ENCODE measurements around the gene NCS1.
A peak's percentile ranks its signal among the peaks of the same experiment; 100 is the strongest.

The NCS1 gene

DNA sequence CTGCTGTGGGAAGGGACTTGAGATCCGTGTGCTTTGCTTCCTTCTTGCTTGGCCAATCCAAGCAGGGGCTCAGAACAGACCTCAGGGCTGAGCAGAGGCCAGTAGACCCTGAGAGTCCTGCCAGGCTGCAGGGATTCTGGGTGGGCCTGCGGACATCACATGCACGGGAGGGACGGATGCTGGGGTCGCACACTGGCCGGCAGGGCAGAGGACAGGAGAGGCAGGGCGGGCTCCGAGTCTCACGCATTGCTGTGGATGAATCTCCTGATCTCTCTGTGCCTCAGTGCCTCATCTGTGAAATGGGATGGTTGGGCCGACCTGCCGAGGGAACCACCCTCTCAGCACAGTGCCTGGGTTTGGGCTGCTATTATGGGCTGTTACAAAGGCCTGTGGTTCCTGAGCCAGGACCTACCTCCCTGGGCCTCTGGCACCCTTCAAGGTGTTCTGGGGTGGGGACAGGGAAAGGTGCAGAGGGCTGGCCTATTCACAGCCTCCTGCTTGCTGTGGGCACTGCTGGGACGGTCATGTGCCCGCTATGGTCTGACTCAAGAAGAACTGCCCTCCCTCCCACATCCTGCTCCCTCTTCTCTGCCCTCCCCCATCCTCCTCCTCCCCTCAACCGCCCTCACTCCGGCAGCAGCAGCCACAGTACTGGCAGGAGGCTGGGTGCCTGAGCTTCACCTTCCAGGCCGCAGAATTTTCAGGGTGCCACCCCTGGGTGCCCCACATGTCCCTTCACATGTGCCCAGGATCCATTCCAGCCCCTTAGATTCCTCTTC, 43.3 kb downstream of the NCS1 start:
- DNase-seq = no peak

DNA sequence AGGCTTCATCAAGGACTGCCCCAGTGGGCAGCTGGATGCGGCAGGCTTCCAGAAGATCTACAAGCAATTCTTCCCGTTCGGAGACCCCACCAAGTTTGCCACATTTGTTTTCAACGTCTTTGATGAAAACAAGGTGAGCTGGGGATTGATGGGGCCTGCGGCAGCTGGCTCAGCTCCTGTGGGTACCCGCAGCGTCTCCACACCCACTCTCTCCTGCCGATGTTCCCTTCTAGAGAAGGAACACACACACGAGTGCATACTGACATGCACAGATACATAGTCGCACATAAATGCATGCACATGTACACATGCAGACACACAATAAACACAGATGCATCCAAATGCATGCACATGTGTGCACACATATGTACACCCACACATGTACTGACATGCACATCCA, 45.6 kb downstream of the NCS1 start:
- no peak for DNase-seq

DNA sequence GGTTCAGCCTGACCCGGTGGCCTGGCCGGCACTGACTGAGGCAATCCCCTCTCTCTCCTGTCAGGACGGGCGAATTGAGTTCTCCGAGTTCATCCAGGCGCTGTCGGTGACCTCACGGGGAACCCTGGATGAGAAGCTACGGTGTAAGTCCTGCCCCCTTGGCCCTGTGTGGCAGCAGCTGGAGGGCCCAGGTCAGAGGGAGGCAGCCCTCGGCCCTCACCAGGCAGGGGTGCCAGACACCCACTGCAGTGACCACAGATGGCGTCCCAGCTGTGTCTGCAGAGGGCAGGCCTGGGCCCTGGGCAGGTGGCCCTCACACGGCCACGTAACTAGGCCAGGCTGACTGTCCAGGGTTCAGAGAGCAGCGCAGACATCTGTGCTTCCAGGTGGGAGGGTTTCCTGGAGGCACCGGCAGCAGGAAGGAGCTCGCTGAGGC, 47.5 kb downstream of the NCS1 start:
- DNase-seq = no peak

DNA sequence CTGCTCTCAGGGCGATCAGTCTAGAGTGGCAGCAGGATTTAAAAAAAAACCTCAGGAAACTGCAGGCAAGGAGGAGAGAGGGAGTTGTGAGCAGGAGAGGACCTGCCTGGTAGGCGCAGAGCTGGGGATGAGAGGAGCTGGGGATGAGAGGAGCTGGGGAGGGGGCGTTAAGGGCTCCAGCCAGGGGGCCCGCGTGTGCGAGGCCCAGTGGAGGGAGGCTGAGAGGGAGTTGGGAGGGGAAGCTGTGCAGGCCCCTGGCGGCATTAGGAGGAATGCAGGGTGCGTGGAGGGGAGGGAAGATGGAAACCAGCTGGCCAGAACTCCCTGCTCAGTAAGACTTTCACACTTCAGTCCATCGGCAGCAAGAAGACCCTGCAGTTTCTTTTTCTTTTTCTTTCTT, 48.1 kb downstream of the NCS1 start:
- DNase-seq = no peak

DNA sequence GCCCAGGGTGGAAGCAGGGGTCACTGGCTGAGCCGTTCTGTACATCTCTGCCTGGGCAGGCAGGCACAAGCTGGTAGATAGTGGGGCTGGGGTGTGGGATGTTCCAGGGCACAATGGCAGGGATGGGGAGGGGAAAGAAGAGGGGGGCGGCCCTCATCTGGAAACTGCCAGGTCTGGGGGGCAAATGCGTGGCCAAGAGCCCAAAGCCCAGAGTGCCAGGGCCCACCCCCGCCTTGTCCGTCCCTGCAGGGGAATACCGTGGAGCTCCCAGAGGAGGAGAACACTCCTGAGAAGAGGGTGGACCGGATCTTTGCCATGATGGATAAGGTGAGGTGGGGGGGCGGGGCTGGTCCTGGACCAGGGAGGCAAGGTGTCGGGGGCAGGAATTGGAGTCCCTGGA, 50.6 kb downstream of the NCS1 start:
- no peak for DNase-seq

DNA sequence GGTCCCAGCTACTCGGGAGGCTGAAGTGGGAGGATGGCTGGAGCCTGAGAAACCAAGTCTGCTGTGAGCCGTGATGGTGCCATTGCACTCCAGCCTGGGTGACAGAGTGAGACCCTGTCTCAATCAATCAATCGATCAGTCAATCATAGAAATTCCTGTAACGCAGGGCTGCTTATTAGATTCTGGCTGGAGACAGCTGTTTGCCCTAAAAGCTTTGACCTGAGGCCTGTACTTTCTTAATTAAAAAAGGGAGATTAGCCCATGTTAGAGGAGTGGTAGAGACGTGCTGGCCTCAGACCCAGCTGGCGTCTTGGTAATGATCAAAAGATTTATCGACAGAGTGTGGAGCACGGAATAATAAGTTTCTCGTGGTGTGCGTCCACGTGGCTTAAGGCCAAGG, 52.9 kb downstream of the NCS1 start:
- no peak for DNase-seq

DNA sequence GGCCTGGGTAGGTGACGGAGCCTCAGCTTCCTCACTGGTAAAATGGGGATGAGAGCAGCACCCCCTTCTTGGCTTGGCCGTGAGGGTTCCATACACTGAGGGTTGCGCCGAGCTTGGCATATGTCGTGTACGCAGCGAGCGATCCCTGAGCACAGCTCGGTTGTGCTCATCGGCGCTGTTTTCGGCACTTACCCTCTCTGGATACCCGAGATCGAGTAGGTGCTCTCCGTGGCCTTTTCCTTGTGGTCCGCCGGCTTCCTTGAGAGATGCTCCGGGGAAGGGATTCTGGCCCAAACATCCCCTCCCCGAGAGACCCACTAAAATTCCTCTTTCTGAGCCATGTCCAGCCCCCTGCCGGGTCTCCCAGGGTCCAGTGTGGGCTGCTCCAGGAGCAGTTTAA, 53.4 kb downstream of the NCS1 start:
- no peak for DNase-seq

DNA sequence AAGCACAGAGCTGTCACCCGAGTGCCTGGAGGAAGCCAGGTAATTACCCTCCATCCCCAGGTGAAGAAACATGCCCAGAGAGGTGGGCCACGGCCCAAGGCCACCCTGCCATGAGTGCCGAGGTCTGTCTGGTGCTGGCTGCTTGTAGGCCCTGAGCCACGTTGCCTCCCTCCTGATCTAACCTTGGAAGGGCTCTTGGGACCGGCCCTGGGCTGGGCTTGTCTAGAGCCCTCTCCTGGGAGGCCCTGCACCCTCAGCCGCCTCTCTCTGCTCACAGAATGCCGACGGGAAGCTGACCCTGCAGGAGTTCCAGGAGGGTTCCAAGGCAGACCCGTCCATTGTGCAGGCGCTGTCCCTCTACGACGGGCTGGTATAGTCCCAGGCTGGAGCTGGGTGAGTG, 53.9 kb downstream of the NCS1 start:
- no peak for DNase-seq

DNA sequence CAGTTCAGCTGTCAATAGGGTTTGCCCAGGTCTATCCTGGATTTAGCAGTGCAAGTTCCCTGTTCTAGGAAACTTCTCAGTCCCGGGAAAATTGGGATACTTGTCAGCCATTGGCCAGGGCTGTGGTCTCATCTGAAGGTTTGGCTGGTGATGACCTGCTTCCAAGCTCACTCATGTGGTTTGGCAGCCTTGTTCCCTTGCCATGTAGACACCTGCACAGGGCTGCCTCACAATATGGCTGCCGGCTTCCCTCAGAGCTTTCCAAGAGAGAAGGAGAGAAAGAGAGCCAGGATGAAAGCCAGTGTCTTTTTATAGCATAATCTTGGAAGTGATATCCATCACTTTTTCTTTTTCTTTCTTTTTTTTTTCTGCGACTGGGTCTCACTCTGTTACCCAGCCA, 55.6 kb downstream of the NCS1 start:
- DNase-seq = no peak

DNA sequence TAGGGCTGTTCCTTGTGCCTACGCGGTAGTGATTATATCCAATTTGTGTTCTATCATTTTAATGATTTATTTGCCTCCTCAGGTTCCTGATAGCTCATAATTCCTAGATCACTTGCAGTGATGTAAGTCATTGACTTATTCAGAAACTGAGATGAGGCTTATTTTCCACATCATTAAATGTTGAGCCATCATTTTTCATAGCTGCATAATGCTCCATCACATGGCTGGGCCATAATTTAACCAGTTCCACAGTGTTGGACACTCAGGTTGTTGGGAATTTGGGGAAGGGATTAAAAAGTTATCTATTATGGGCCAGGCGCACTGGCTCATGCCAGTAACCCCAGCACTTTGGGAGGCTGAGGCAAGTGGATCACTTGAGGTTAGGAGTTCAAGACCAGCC, 57.6 kb downstream of the NCS1 start:
- DNase-seq = no peak

DNA sequence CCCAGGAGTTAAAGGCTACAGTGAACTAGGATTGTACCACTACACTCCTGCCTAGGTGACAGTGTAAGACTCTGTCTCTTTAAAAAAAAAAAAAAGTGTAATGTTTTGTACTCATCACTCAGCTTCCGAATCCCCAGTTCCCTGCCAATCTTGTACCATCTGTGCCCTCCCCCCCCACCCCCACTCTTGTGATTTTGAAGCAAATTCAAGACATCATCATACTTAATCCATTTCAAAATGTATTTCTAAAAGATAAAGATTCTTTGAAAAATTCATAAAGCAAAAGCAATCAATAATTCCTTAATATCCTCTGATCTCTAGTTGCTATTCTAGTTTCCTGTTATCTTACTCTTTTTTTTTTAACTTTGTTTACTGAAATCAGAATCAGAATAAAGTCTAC, 58.4 kb downstream of the NCS1 start:
- DNase-seq = no peak

DNA sequence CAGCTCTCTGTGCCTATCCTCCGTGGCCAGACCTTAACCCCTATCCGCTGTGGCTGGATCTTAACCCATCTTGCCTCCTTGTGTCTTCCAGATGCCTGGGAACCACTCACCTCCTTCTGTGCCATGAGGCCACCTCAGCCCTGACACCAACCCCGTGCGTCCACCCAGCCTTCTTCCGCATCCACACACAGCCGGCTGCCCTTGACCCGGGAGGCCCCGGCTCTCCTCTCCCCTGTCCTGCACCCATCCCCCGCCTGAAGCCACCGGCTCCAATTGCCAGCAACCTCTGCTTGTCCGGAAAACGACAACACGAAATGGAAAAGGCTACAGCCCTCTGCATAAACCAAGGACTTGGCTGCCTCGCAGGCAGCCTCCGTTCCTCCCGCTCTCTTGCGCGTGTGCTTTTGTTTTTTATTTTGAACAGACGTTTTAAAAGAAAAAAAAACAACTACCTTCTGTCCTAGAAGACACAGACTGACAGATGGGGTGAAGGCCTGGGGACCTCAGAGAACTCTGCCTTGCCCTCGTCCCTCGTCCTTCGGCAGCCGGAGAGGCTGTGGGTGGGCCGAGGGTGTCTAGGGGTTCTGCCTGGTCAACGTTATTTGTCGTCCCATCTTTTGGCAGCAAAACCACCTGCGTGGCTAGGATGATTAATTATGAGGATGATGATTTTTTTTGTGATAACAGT, 60.8 kb downstream of the NCS1 start:
- no peak for DNase-seq

DNA sequence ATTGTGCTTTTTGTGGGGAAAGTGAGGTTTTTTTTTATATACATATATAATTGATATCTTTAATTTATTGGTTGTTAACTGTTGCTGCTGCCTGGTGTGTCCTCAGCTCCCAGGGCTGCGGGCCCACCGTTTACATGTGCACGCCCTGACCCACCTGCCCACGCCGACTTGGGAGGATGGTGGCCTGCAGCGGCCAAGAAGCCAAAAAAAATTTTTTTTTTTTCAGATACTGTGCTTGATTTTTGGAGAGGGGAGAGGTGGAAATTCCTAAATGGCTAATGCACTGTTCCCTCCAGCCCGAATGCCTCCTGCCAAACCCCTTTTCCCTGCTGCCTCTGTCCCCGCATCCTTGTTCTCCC, 61.4 kb downstream of the NCS1 start:
- no peak for DNase-seq

DNA sequence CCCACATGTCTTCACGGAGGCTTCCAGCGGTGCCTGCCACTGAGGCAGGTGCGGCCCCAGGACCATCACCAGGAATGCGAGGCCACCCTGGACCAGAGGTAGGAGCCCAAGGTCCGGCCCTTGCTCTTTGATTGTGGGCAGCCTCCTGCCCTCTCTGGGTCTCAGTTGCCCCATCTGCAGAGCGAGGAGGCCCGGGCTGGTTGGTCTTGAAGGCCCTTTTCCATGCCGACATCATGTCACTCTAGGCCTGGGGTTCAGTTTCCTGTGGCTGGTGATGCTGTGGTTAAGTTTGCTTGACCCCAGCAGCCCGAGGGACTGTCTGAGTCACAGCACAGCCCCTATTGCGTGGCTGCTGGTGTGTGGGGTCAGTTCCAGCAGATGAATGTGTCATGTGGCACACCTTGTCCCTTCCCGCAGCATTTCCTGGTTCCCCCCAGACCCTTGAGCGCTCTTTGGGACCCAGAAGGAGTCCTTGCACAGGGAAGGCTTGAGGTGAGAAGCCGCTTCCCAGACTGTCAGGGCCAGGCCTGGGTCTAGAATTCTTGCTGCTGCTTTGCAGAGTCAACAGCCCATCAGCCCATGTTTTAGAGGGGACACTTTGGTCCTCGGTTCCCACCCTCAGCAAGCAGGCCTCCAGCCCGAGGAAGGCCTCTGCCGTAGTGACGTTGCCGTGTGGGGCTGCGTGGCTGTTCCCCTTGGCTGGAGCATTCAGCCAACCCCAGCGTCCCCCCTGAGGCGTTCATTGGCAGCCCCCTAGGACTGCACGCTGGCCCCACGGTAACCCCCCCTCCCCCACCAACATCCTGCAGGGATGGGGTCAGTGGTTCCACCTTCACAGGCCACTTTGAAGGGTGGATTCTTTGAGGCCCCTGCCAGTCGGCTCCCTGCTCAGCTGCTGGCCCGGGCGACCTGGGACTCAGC, 62.4 kb downstream of the NCS1 start:
- no peak for DNase-seq

DNA sequence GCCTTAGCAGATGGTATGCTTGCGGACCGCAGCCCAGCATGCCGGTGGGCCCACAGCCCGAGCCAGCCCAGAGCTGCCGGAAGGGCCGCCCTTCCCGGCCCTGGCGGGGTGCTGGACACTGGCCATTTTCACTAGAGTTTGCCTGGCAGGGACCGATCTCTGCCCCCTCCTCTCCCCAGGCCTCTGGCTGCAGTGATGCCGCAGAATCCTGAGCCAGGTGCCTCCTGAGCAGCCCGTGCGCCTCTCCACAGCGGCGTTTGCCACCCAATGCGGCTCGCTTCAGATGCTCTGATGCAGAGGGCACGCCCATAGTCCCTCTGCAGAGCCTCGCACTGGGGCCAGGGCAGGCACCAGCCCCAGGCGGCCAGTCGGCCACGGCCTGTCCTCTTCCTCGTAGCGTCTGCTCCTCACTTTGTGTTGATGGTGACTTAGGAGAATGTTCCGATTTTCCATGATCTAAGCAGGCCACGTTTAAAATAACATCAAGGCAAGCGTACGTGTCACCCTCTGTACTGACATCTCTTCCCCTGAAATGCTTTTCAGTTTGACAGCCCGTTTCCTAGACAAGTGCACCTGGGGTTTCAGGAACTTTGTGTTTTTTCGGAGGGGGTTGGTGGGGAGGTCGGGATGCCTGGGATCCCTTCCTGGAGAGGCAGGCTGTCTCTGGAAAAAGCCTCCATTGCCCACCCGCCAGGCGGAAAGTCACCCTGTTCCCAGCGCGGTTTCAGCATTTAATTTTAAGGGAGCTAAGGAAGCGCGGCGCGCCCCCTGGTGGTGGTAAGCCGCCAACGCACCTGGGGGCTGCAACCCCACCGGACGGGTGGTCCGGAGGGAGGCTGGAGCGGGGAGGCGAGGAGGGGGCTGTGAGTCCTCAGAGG, 63.6 kb downstream of the NCS1 start:
- peak; percentile 67 for DNase-seq

DNA sequence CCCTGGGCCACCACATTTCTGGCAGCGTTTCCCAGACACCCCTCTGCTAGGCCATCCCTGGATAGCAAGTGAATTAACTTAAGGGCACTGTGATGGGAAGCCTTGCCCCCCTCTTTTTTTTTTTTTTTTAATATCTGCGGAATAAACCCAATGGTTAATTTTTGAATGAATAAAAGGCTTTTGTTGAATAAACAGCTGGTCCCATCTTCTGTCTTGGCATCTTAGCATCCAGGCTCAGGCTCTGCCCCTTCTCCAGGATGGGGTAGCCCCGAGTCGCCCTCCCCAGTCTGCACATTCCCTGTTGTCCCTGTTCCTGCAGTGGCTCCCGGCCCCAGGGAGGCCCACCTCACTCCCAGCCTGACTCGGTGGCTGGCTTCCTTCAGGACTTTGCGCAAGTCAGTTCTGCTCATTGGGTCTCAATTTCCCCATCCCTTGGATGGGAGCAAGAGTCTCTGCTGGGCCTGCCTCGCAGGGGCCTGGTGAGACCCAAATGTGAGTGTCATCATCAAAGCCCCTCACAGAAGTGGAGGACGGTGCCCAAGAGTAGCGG, 64.3 kb downstream of the NCS1 start:
- no peak for DNase-seq

DNA sequence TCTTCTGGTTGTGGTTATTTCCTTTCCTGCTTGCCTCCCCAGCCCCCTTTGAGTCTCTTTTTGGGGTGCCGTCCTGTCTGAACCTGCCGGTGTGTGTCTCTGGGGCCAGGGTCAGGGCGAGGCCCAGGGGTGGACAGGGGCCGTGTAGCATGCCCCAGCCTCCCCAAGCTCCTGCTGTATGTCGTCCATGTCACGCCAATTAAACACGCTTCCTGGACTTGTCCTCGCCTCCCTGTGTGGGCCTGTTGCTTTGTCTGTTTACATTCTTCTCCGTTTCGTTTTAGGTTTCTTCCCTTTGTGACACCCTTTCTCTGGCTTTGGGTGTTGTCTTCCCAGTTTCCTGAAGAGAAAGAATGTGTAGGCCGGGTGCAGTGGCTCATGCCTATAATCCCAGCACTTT, 64.9 kb downstream of the NCS1 start:
- no peak for DNase-seq

DNA sequence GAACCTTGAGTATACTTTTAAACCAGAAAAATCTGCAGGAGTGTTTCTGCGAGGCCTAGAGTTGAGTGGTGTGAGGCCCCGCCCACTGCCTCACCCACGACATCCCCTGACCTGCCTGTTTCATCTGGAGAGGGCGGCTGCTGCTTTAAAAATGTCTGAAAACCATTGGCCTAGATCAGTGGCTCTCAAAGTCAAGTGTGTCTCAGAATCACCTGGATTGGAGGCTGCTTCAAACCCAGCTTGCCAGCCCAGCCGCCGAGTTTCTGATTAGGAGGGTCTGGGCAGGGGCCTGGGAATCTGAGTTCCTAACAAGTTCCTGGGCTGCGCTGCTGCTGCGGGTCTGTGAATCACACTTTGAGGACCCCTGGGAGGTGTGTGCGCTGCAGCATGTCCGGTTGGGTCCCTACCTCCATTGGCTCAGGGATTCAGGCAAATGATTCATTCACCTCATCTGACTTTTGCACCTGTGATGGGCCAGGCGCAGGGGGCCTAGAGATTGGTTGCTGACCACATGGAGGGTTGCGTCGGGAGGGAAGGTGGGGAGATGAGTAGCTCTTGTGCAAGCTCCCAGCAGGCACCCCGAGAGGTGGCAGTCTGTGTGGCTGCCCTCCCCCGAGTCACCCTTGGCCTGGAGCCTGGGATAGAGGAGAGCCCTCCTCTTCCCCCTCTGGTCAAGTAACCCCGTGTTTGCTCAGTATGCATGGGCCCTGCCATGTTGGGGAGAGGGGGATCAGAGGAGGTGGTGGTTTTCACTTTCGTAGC, 65.7 kb downstream of the NCS1 start:
- no peak for DNase-seq

DNA sequence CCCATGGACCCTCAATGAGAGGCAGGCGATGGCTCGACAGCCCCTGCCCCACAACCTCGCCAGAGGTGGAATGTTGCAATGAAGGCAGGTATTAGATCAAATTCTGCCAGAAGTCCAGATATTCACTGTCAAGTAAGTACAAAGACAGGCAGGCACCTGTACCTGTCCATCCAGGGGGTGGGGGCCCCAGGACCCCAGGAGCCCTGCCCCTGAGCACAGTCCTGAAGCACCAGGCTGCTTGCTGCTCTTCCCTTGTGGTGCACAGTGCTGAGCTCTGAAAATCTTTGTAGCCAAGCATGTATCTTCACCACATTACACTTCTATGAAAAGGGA, 67.1 kb downstream of the NCS1 start:
- no peak for DNase-seq

DNA sequence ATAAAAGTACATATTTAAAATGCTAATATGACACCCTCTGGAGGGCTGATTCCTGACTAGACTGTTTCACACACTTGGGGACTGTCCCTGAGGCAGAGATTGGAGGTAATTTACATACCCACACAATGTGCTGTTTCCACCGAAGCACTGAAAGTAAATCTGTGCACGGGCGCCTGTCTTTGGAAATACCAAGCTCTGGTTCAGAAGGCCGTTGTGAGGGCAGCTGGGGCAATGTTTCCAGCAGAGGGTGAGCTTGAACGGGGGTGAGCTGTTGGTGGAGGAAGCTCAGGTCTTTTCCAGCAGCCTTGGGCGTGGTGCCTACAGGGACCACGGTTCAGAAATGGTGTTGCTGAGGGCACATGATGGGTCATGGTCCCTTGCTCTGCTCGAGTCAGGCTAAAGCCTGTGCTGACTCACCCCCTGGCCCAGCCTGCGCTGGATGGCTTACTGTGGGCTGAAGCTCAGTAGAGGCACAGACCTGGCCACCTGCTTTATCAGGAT, 67.6 kb downstream of the NCS1 start:
- DNase-seq = peak; percentile 28

DNA sequence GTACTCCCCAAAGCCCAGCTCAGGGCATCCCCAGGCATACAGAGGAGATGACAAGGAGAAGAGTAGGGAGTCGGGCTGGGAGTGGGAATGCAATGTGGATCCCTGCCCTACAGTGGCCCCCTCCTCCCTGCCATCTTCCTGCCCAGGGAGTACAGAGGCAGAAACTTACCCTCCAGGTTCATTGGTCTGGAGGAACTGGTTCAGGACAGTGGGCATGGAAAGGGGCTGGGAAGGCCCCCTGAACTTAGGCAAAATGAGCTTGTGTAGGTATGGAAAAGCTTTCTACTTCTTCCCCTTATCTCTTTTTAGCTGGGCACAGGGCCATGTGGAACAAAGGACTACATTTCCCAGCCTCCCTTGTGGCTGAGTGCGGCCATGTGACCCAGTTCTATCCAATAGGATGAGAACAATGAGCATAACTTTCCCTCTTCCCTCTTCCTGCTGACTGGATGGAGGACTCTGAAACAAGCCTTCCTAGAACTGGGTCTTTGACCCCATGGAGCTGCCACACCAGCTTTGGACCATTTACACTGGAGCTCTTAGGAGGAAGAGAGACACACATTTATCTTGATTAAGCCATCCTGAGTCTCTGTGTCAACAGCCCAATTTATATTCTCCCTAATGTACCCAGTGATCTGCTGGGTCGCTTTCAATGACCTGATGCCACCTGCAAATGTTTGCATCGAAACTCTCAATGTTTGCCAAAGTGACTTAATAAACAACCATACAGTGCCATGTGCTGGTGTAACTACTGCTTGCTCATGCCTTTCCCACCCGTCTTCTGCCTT, 68.4 kb downstream of the NCS1 start:
- no peak for DNase-seq

Data from activated T-cell treated with anti-CD3 and anti-CD28 coated beads for 4 hours (primary cell).